GM12878 (cell line): ENCODE results near the gene TMEM109. TPM values are rescaled to one million over a fixed set of nuclear protein-coding genes. Genes with fewer than 3 reads are reported as not detected.

Experiments
- ATAC-seq: fragments of 200-7000 bp; cut with Tn5 transposase; 3 replicates; pipeline ENCODE4 v1.9.1; 2020; ENCODE audit warnings: mild to moderate bottlenecking, moderate library complexity
- BruUV-seq: library from RNA; stranded (reverse); fragments of 400-500 nt; replicated peaks from 2 replicates; lab custom pipeline; 2021; lab: Mats Ljungman, UMichigan
- CTCF ChIA-PET: fragments of 300-600 bp; sonication (Branson Sonifier 250); formaldehyde crosslinking; extraction: SDS; loops from one replicate; lab custom pipeline; 2021; ENCODE audit warnings: inconsistent platforms; lab: Yijun Ruan, JAX
- POLR2A ChIA-PET: fragments of 350-600 bp; formaldehyde crosslinking; extraction: SDS; loops from one replicate; lab custom pipeline; 2021; ENCODE audit warnings: inconsistent platforms; lab: Charles Lee
- RAD21 ChIA-PET: fragments of 300-600 bp; sonication (Branson Sonifier 250); formaldehyde crosslinking; loops from one replicate; lab custom pipeline; 2023; ENCODE audit warnings: antibody characterized with exemption; ENCODE audit not compliant: unreplicated experiment; lab: Charles Lee
- SMC1A ChIA-PET: fragments of 300-600 bp; sonication (Branson Sonifier 250); formaldehyde crosslinking; loops from one replicate; lab custom pipeline; 2023; ENCODE audit not compliant: unreplicated experiment, uncharacterized antibody; lab: Charles Lee
- DNase-seq: peaks from one replicate; pipeline ENCODE4 v3.0.0-alpha.2; 2011; ENCODE audit warnings: low read depth, low spot score
- FAIRE-seq: peaks from 3 replicates; lab custom pipeline; 2011; peaks lifted over from hg19 to GRCh38; lab: Jason Lieb, UNC
- H2AFZ ChIP-seq: 2 replicates; pipeline ENCODE4 v1.6.0; 2011; ENCODE audit warnings: low read depth, low read length, control low read depth; ENCODE audit not compliant: control insufficient read depth
- H3K27ac ChIP-seq: 2 replicates; pipeline ENCODE4 v1.5.1; 2011; ENCODE audit warnings: control low read depth; ENCODE audit not compliant: control insufficient read depth, insufficient read depth
- H3K27me3 ChIP-seq, 2 experiments: replicated peaks in 1 of 2; 2 replicates each; pipeline versions ENCODE4 v1.6.0 to v1.6.1; 2011; ENCODE audit warnings: low read length in 1 of 2; ENCODE audit not compliant: control insufficient read depth in 2 of 2, insufficient read depth in 2 of 2
- H3K36me3 ChIP-seq, 2 experiments: 2 replicates each; pipeline ENCODE4 v1.5.1; 2011; ENCODE audit warnings: low read length in 1 of 2; ENCODE audit not compliant: control insufficient read depth in 2 of 2, insufficient read depth in 2 of 2
- H3K4me1 ChIP-seq: 2 replicates; pipeline ENCODE4 v1.6.1; 2011; ENCODE audit warnings: mild to moderate bottlenecking, low read length, moderate library complexity, mixed read lengths; ENCODE audit not compliant: control insufficient read depth, insufficient read depth
- H3K4me2 ChIP-seq: 2 replicates; pipeline ENCODE4 v1.6.0; 2011; ENCODE audit warnings: control low read depth; ENCODE audit not compliant: control insufficient read depth, insufficient read depth
- H3K4me3 ChIP-seq: fragments of 200-600 bp; sonication (generic); 2 replicates; pipeline ENCODE4 v1.5.1; 2016
- H3K79me2 ChIP-seq: 2 replicates; pipeline ENCODE4 v1.6.0; 2011; ENCODE audit warnings: low read length; ENCODE audit not compliant: control insufficient read depth, insufficient read depth
- H3K9ac ChIP-seq: 2 replicates; pipeline ENCODE4 v1.8.0; 2011; ENCODE audit warnings: low read length, control low read depth, mixed read lengths; ENCODE audit not compliant: control insufficient read depth, insufficient read depth
- H3K9me3 ChIP-seq: replicated peaks from 3 replicates; pipeline ENCODE4 v1.5.1; 2011; ENCODE audit warnings: mild to moderate bottlenecking, low read length; ENCODE audit not compliant: control insufficient read depth, insufficient read depth
- H4K20me1 ChIP-seq: 2 replicates; pipeline ENCODE4 v1.6.0; 2011; ENCODE audit not compliant: control insufficient read depth, insufficient read depth
- BCL3 ChIP-seq: IDR thresholded peaks from 2 replicates; pipeline ENCODE4 v1.6.1; 2011; ENCODE audit warnings: borderline replicate concordance, low read depth, mild to moderate bottlenecking, moderate library complexity, low read length; ENCODE audit not compliant: insufficient read depth, poor library complexity, severe bottlenecking
- CHD2 ChIP-seq: IDR thresholded peaks from 2 replicates; pipeline ENCODE4 v1.6.1; 2011; ENCODE audit warnings: low read depth, low read length, improper control_type of control experiment, borderline replicate concordance
- EGR1 ChIP-seq, 2 experiments: IDR thresholded peaks; 1 replicate in 1 of 2; 2 replicates in 1 of 2; pipeline ENCODE4 v1.6.1; 2011 to 2012; ENCODE audit warnings: low read depth in 2 of 2, low read length in 2 of 2, borderline replicate concordance in 1 of 2, mild to moderate bottlenecking in 1 of 2, moderate library complexity in 1 of 2
- FOXK2 ChIP-seq: fragments of 450-650 bp; IDR thresholded peaks from 2 replicates; pipeline ENCODE4 v1.6.1; 2017; ENCODE audit warnings: mild to moderate bottlenecking, moderate library complexity
- HCFC1 ChIP-seq: fragments of 150-350 bp; IDR thresholded peaks from 2 replicates; pipeline ENCODE4 v1.6.1; 2014; ENCODE audit warnings: low read length
- IKZF1 ChIP-seq: fragments of 450-650 bp; conservative IDR thresholded peaks from 2 replicates; pipeline ENCODE4 v1.6.1; 2017; ENCODE audit warnings: antibody characterized with exemption, mild to moderate bottlenecking
- MAX ChIP-seq: IDR thresholded peaks from 2 replicates; pipeline ENCODE4 v1.6.1; 2012; ENCODE audit warnings: low read depth, low read length, improper control_type of control experiment
- MTA3 ChIP-seq: IDR thresholded peaks from 2 replicates; pipeline ENCODE4 v1.6.1; 2012; ENCODE audit warnings: low read length, inconsistent platforms, borderline replicate concordance
- NFIC ChIP-seq: IDR thresholded peaks from 2 replicates; pipeline ENCODE4 v1.6.1; 2012; ENCODE audit warnings: low read depth, mild to moderate bottlenecking, inconsistent platforms, low read length, moderate library complexity
- POLR2AphosphoS5 ChIP-seq: IDR thresholded peaks from 2 replicates; pipeline ENCODE4 v1.6.1; 2011; ENCODE audit warnings: mild to moderate bottlenecking, low read length, inconsistent platforms
- SMAD1 ChIP-seq: fragments of 450-650 bp; IDR thresholded peaks from 2 replicates; pipeline ENCODE4 v1.6.1; 2018; ENCODE audit warnings: mild to moderate bottlenecking, low read depth; ENCODE audit not compliant: partially characterized antibody
- SMC3 ChIP-seq: IDR thresholded peaks from 2 replicates; pipeline ENCODE4 v1.6.1; 2011; ENCODE audit warnings: low read length, improper control_type of control experiment, borderline replicate concordance
- SUPT20H ChIP-seq: IDR thresholded peaks from 2 replicates; pipeline ENCODE4 v1.6.1; 2011; ENCODE audit warnings: low read depth, mild to moderate bottlenecking, low read length, moderate library complexity, borderline replicate concordance; ENCODE audit not compliant: control insufficient read depth
- SUZ12 ChIP-seq: fragments of 200-600 bp; sonication (generic); IDR thresholded peaks from one replicate; pipeline ENCODE4 v1.6.1; 2018; ENCODE audit warnings: antibody characterized with exemption, mild to moderate bottlenecking; ENCODE audit not compliant: unreplicated experiment
- TBL1XR1 ChIP-seq: IDR thresholded peaks from 2 replicates; pipeline ENCODE4 v1.6.1; 2012; ENCODE audit warnings: low read depth, low read length, improper control_type of control experiment
- ZNF217 ChIP-seq: fragments of 450-650 bp; IDR thresholded peaks from 2 replicates; pipeline ENCODE4 v1.6.1; 2017; ENCODE audit warnings: antibody characterized with exemption, mild to moderate bottlenecking
- ZNF384 ChIP-seq: IDR thresholded peaks from 2 replicates; pipeline ENCODE4 v1.6.1; 2012; ENCODE audit warnings: low read depth, mild to moderate bottlenecking, low read length, improper control_type of control experiment, borderline replicate concordance
- ZSCAN29 ChIP-seq: fragments of 450-650 bp; IDR thresholded peaks from 2 replicates; pipeline ENCODE4 v1.6.1; 2017; ENCODE audit warnings: mild to moderate bottlenecking, moderate library complexity
- WGBS: methylation state at CpG from one replicate; pipeline ENCODE4 v1.1.6; 2016; ENCODE audit warnings: low lambda C conversion rate; ENCODE audit not compliant: insufficient replicate concordance, insufficient coverage; ENCODE audit errors: missing lambda C conversion rate; 5-methylcytosine and 5-hydroxymethylcytosine counted together
- in situ Hi-C: fragments of 300-500 bp; cut with MboI; formaldehyde crosslinking; loops from 9 replicates; pipeline ENCODE4 v1.14.3; 2018; ENCODE audit warnings: mixed read lengths
- intact Hi-C: fragments of 100-400 bp; cut with micrococcal nuclease; formaldehyde crosslinking; loops from one replicate; pipeline ENCODE4 v1.14.2; 2022; ENCODE audit not compliant: unreplicated experiment
- polyA plus RNA-seq, 11 experiments: library from polyadenylated mRNA; depleted of rRNA in 4 of 11; unstranded in 6 of 11; stranded (reverse) in 5 of 11; fragments of >200 nt; fragmentation: Nextera tagmentation in 4 of 11; fragmentation: Illumina TruSeq in 1 of 11; extraction: Ambion mirVana in 4 of 11; extraction: Trizol in 1 of 11; gene quantifications; 1 replicate in 1 of 11; 2 replicates in 10 of 11; pipeline versions ENCODE4 v1.2.1 to v1.2.3, GENCODE V29; 2011 to 2016; ENCODE audit warnings: inconsistent platforms in 2 of 11, missing spikeins in 2 of 11, low read depth in 1 of 11
- total RNA-seq, 4 experiments: library from RNA; depleted of rRNA in 3 of 4; stranded (reverse); fragments of >200 nt in 3 of 4; fragmentation: Illumina TruSeq in 1 of 4; extraction: Trizol in 1 of 4; gene quantifications; 2 replicates each; pipeline versions ENCODE4 v1.2.1 to v1.2.3, GENCODE V29; 2013 to 2021

TMEM109 gene
- total and polyA plus RNA-seq, 10 of the 15 experiments (the other 5 are each of a cell fraction or from before 2014, with no cell fraction given) = 21.9 to 199 (median 85.2) TPM

- no TSS peak for BruUV-seq
- Histone ChIP-seq H3K27me3 (no peaks in the 10 kb centered on the region), H3K36me3 (peaks cover 13 to 17% of the 10 kb centered on the region in 2 experiments), H3K4me2 (peak overlapping the region; percentile 32), H3K79me2 (peaks cover 38% of the 10 kb centered on the region), H3K27ac (no peak overlapping the region), H3K9me3 (no peaks in the 10 kb centered on the region), H3K4me1 (peaks cover 41% of the 10 kb centered on the region), H3K9ac (no peak overlapping the region), H4K20me1 (no peaks in the 10 kb centered on the region), H3K4me3 (no peak overlapping the region; the same call in 1 of the 2 replicates), H2AFZ (no peak overlapping the region)
- RAD21 ChIA-PET = interaction anchor here (0.8 to 2.2 kb wide), 4 partner anchors 15 to 149 kb away, joined by 3 to 14 read pairs (median 4); no protein-coding TSS in a partner anchor
- SMC1A ChIA-PET = interaction anchor here (1.2 to 5.9 kb wide), 9 partner anchors 11 to 141 kb away, joined by 3 to 76 read pairs (median 9); partner anchors contain the start of genes CD6 and SLC15A3
- intact Hi-C loops (no loop called here), in situ Hi-C loops (no loop called here)
- TF ChIP-seq SMAD1 (no peak), IKZF1 (no peak), FOXK2 (no peak), CHD2 (no peak), SMC3 (no peak), BCL3 (no peak), SUPT20H (no peak), SUZ12 (no peak), ZNF217 (no peak), ZNF384 (no peak), TBL1XR1 (no peak), NFIC (no peak), HCFC1 (no peak), MTA3 (no peak), EGR1 (IDR thresholded peaks at IDR 0.05; ENCODE audit: borderline replicate concordance in 1 of 2, low read depth in 2 of 2, low read length in 2 of 2) (no peak), MAX (no peak), POLR2AphosphoS5 (no peak), ZSCAN29 (no peak)
- no peak for DNase-seq
- no peak for ATAC-seq
- CTCF ChIA-PET = interaction anchor here (1.2 to 4.4 kb wide), 11 partner anchors 13 to 212 kb away, joined by 4 to 46 read pairs (median 12); no protein-coding TSS in a partner anchor
- POLR2A ChIA-PET = interaction anchor here (1.0 to 2.4 kb wide), 3 partner anchors 10 to 34 kb away, joined by 3 to 6 read pairs (median 5); no protein-coding TSS in a partner anchor
- WGBS = 63% methylated on average over 3 of the region's 3 CpGs
- no peak for FAIRE-seq
Measured at GRCh38 chr11:60916669-60917206, 2.8 kb downstream of the TMEM109 start.
